SK-N-SH treated with all-trans-retinoic acid at 6 μM for 48 hours (cell line): Measurements from ENCODE around the gene AIMP1.

Experiments used
- ARNTL ChIP-seq: fragments of 450-650 bp; formaldehyde crosslinking; IDR thresholded peaks from 2 replicates; pipeline ENCODE4 v1.5.0; 2020; ENCODE audit warnings: low read depth, mild to moderate bottlenecking, moderate library complexity, borderline replicate concordance
- CSDC2 ChIP-seq: fragments of 250-450 bp; sonication (Bioruptor Pico); IDR thresholded peaks from 2 replicates; pipeline ENCODE4 v1.5.0; 2020; ENCODE audit warnings: mild to moderate bottlenecking, moderate library complexity
- CSRNP3 ChIP-seq: fragments of 250-450 bp; sonication (Bioruptor Pico); IDR thresholded peaks from 2 replicates; pipeline ENCODE4 v1.5.1; 2021; ENCODE audit warnings: mild to moderate bottlenecking, moderate library complexity
- PATZ1 ChIP-seq: fragments of 250-450 bp; sonication (Bioruptor Pico); IDR thresholded peaks from 2 replicates; pipeline ENCODE4 v1.8.0; 2020; ENCODE audit warnings: mild to moderate bottlenecking, moderate library complexity, borderline replicate concordance
- PPARA ChIP-seq: fragments of 250-450 bp; sonication (Bioruptor Pico); IDR thresholded peaks from 2 replicates; pipeline ENCODE4 v1.5.0; 2020; ENCODE audit warnings: mild to moderate bottlenecking, borderline replicate concordance
- RARB ChIP-seq: fragments of 250-450 bp; sonication (Bioruptor Pico); IDR thresholded peaks from 2 replicates; pipeline ENCODE4 v1.8.0; 2021; ENCODE audit warnings: mild to moderate bottlenecking, moderate library complexity
- TCF4 ChIP-seq: fragments of 250-450 bp; sonication (Bioruptor Pico); IDR thresholded peaks from 2 replicates; pipeline ENCODE4 v1.8.0; 2021; ENCODE audit warnings: mild to moderate bottlenecking, moderate library complexity, borderline replicate concordance
- TSHZ2 ChIP-seq: fragments of 250-450 bp; sonication (Bioruptor Pico); IDR thresholded peaks from 2 replicates; pipeline ENCODE4 v1.5.0; 2020; ENCODE audit warnings: mild to moderate bottlenecking, moderate library complexity
- ZC3H10 ChIP-seq: fragments of 250-450 bp; sonication (Bioruptor Pico); IDR thresholded peaks from 2 replicates; pipeline ENCODE4 v1.5.1; 2021; ENCODE audit warnings: mild to moderate bottlenecking, moderate library complexity
- ZFP3 ChIP-seq: fragments of 250-450 bp; sonication (Bioruptor Pico); IDR thresholded peaks from 2 replicates; pipeline ENCODE4 v1.5.0; 2020; ENCODE audit warnings: mild to moderate bottlenecking, moderate library complexity
- ZFP30 ChIP-seq: fragments of 450-650 bp; formaldehyde crosslinking; IDR thresholded peaks from 2 replicates; pipeline ENCODE4 v1.5.0; 2022; ENCODE audit warnings: mild to moderate bottlenecking, moderate library complexity
- ZNF565 ChIP-seq: fragments of 450-650 bp; formaldehyde crosslinking; conservative IDR thresholded peaks from 2 replicates; pipeline ENCODE4 v1.5.0; 2020; ENCODE audit warnings: low read depth, mild to moderate bottlenecking, moderate library complexity
- TF ChIP-seq, protein P1 (sequence below): fragments of 250-450 bp; sonication (Bioruptor Pico); IDR thresholded peaks from 2 replicates; pipeline ENCODE4 v1.5.1; 2020; ENCODE audit warnings: low read depth, mild to moderate bottlenecking, moderate library complexity

DNA sequence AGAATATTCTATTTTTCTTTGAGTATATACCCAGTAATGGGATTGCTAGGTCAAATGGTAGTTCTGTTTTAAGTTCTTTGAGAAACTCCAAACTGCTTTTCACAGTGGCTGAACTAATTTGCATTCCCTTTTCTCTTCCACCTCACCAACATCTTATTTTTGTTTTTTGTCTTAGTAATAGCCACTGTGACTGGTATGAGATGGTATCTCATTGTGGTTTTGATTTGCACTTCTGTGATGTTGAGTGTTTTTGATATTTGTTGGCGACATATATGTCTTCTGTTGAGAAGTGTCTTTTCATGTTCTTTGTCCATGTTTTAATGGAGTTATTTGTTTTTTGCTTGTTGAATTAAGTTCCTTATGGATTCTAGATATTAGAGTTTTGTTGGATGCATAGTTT, 24.4 kb downstream of the AIMP1 start:
- no peak for TF ChIP-seq PPARA
- TF ChIP-seq ZFP3 (CRISPR knock-in tag), result no peak
- TF ChIP-seq ZC3H10 (CRISPR knock-in tag), result no peak
- TF ChIP-seq PATZ1 (CRISPR knock-in tag), result no peak
- TF ChIP-seq ARNTL, result no peak
- TF ChIP-seq RARB (CRISPR knock-in tag), result no peak
- no peak for TF ChIP-seq TCF4
- TF ChIP-seq CSRNP3 (CRISPR knock-in tag), result no peak
- no peak for TF ChIP-seq TSHZ2 (CRISPR knock-in tag)
- TF ChIP-seq, protein P1, sequence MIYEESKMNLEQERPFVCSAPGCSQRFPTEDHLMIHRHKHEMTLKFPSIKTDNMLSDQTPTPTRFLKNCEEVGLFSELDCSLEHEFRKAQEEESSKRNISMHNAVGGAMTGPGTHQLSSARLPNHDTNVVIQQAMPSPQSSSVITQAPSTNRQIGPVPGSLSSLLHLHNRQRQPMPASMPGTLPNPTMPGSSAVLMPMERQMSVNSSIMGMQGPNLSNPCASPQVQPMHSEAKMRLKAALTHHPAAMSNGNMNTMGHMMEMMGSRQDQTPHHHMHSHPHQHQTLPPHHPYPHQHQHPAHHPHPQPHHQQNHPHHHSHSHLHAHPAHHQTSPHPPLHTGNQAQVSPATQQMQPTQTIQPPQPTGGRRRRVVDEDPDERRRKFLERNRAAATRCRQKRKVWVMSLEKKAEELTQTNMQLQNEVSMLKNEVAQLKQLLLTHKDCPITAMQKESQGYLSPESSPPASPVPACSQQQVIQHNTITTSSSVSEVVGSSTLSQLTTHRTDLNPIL (CRISPR knock-in tag), result no peak
- TF ChIP-seq CSDC2, result no peak
- TF ChIP-seq ZNF565, result no peak
- no peak for TF ChIP-seq ZFP30
